IMR-90 (cell line): Measurements from ENCODE around the gene NAA80.

Experiments used
- CTCF ChIP-seq: conservative IDR thresholded peaks from 2 replicates; pipeline ENCODE4 v1.5.1; 2012; ENCODE audit warnings: mild to moderate bottlenecking, low read depth, low read length, improper control_type of control experiment
- POLR2A ChIP-seq: IDR thresholded peaks from 2 replicates; pipeline ENCODE4 v1.6.1; 2012; ENCODE audit warnings: mild to moderate bottlenecking, low read depth, low read length
- RFX5 ChIP-seq: IDR thresholded peaks from 2 replicates; pipeline ENCODE4 v1.8.0; 2012; ENCODE audit warnings: low read depth, mild to moderate bottlenecking, low read length, moderate library complexity
- USF2 ChIP-seq: fragments of 150-350 bp; IDR thresholded peaks from 2 replicates; pipeline ENCODE4 v1.6.1; 2017; ENCODE audit warnings: mild to moderate bottlenecking, antibody characterized with exemption, low read length, low read depth

- TF ChIP-seq RFX5 (no peak), CTCF (no peak), POLR2A (no peak), USF2 (no peak)
These were observed 1.6 kb upstream of the NAA80 start for GRCh38 chr3:50300681-50301254.
